PC-3 (cell line): Measurements from ENCODE around the gene DYNC1LI2.

Experiments
- CTCF ChIP-seq: fragments of 300-600 bp; sonication (generic); conservative IDR thresholded peaks from 2 replicates; pipeline ENCODE4 v1.5.1; 2017; ENCODE audit warnings: antibody characterized with exemption, low read depth, mild to moderate bottlenecking, low read length
- EZH2 ChIP-seq: fragments of 300-600 bp; sonication (generic); IDR thresholded peaks from one replicate; pipeline ENCODE4 v1.6.1; 2017; ENCODE audit warnings: antibody characterized with exemption, mild to moderate bottlenecking, low read length; ENCODE audit not compliant: unreplicated experiment

- no peak for TF ChIP-seq CTCF
- TF ChIP-seq EZH2, result no peak
These were observed 25.0 kb upstream of the DYNC1LI2 start for GRCh38 chr16:66776457-66776856.
